ENCODE results near the gene MKNK1.

The MKNK1 gene

DNA sequence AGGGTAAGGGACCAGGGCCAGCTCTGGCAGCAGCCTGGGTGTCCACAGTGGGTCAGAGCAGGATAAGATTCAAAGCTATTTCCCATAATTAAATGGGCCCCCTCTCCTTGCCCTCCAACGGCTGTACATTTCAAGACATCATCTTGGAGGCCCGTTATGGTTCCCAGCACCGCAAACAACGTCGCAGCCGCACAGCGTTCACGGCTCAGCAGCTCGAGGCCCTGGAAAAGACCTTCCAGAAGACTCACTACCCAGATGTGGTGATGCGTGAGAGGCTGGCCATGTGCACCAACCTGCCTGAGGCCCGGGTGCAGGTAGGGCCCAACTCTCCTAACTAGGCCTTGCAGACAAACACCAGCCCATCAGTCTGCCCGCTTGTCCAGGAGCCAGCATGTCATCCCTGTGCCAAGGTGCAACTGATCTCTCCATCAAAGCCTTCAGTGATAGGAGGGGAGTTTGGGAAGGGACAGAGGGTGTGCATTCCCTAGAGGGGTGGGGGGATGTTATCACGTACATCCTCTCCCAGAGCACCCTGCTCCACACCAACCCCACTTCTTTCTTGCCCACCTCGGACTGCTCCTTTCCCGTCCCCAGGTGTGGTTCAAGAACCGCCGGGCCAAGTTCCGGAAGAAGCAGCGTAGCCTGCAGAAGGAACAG is 93.6 kb downstream of the MKNK1 start:
- no peak for DNase-seq (ENCODE audit: insufficient read length, low spot score)
- FAIRE-seq = no peak

GRCh38 chr1:46508757-46509156 is 95.3 kb downstream of the MKNK1 start:
- DNase-seq (ENCODE audit: insufficient read length, low spot score) = no peak
- FAIRE-seq = no peak
